Adrenal gland (tissue), 5 donors: ENCODE measurements around the gene PTPRN2.

Experiments
- POLR2A ChIP-seq, 2 donors: fragments of 450-650 bp; IDR thresholded peaks; one replicate each; pipeline ENCODE4 v1.6.1; 2017; ENCODE audit warnings: antibody characterized with exemption in 2 of 2, mild to moderate bottlenecking in 2 of 2, moderate library complexity in 1 of 2
- TF ChIP-seq, protein P1 (sequence below), 6 experiments: fragments of 450-650 bp in 4 of 6; fragments of 200-600 bp in 2 of 6; sonication (generic) in 1 of 6; IDR thresholded peaks; 1 replicate in 5 of 6; 2 replicates in 1 of 6; pipeline versions ENCODE4 v1.5.1 to v1.8.0; 2016 to 2021; ENCODE audit warnings: antibody characterized with exemption in 6 of 6, mild to moderate bottlenecking in 2 of 6, moderate library complexity in 1 of 6
- donor health status: DM: no; HTN: no; CAD: no.

DNA sequence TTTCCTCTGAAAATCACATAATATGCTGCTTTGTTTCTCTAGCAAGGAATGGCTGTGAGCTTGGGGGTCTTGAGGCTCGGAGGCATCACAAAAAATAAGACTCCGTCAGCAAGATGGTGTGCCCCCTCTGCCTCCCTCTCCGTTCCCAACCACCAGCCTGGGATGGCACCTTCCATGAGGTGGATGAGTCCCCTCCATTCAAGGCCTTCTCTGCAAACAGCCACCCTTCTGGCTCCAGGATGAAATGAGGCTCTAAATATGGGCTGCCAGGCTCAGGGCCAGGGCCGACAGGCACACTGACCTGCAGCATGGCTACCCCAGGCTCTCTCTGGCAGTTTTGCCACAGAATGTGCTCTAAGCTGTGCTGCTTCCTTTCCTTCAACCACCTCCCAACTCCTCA lies 521.5 kb downstream of the PTPRN2 start:
- TF ChIP-seq, protein P1, sequence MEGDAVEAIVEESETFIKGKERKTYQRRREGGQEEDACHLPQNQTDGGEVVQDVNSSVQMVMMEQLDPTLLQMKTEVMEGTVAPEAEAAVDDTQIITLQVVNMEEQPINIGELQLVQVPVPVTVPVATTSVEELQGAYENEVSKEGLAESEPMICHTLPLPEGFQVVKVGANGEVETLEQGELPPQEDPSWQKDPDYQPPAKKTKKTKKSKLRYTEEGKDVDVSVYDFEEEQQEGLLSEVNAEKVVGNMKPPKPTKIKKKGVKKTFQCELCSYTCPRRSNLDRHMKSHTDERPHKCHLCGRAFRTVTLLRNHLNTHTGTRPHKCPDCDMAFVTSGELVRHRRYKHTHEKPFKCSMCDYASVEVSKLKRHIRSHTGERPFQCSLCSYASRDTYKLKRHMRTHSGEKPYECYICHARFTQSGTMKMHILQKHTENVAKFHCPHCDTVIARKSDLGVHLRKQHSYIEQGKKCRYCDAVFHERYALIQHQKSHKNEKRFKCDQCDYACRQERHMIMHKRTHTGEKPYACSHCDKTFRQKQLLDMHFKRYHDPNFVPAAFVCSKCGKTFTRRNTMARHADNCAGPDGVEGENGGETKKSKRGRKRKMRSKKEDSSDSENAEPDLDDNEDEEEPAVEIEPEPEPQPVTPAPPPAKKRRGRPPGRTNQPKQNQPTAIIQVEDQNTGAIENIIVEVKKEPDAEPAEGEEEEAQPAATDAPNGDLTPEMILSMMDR (IDR thresholded peaks at IDR 0.05): no peak
- no peak for TF ChIP-seq POLR2A (IDR thresholded peaks at IDR 0.05)
